LoVo (cell line): ENCODE data around the gene NDUFA13.
A peak's percentile ranks its signal among the peaks of the same experiment; 100 is the strongest.

Experiments
- DNase-seq: peaks from one replicate; pipeline ENCODE4 v3.0.0-alpha.2; 2016; ENCODE audit warnings: low spot score

Gene NDUFA13

DNA sequence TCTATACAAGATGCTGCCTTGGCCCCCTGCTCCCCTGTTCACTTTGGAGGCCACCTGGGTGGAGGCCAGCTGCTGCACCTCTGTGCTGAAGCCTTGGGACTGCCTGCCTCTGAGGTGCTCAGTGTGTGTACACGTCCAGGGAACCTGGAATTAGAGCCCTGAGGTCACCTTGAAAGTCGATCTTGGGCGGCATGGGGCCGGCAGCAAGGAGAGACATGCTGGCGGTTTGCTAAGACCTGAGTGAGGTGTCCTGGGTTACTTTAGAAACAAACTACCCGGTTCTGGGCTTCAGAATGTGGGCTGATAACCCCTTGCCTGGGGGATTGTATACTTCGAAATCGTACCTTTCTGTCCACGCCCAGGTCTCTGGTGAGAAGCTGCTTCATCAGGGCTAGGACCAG, 26.2 kb upstream of the NDUFA13 start:
- no peak for DNase-seq

DNA sequence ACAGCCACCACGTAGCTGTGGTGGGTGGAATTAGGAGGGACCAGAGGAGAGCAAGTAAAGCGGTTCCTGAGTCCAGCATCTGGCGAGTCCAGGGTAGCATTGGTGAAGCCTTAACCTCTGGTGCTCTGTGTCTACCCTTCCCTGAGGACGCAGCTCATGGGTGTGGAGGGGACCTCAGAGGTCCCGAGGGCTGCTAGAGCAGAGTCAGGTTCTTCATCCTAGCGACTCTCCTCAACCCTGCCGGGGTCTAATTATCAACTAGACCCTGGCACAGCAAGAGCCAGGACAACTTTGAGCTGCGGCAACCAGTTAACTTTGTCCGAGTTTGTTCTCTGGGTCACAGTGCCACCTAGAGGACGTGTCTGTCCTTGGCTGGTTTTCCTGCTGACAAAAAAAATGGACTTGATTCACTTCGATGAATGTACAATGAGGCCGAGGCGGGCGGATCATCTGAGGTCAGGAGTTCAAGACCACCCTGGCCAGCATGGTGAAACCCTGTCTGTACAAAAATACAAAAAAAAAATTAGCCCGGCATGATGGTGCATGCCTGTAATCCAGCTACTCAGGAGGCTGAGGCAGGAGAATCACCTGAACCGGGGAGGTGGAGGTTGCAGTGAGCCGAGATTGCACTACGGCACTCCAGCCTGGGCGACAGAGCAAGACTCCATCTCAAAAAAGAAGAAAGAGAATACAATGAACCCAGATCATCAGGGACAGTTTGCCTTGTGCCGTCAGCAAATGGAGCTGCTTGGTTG, 25.6 kb upstream of the NDUFA13 start:
- DNase-seq = peak; percentile 61

DNA sequence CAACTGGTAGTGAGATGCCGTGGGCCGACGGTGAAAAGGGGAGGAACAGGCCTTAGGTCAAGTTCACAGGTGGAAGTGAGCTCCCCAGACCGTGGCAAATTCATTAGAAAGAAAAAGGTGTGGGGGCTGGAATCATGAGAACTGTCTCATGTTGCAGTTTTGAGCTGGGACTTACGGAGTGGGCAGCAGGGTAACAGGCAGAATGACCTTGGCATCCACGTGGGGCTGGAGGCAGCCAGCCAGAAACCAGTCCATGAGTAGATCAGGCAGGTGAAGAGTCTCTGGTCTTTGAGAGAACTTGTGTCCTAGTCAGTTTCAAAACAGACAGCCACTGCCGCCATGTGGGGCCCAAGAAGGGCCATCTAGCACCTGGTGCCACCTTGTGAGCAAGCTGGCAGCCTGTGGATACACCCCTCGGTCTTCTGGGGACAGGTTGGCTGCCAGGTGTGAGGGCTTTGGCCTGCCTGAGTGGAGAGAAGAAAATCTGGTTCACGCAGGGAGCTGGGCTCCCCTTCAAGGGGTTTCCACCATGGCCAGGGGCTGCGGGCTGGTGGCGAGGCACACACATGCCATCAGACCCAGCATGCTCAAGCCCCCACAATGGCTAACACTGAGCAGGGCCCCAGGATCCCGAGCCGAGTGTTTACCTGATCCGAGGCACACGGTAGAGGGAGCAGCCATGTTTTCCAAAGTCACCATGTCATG, 24.6 kb upstream of the NDUFA13 start:
- DNase-seq = no peak

DNA sequence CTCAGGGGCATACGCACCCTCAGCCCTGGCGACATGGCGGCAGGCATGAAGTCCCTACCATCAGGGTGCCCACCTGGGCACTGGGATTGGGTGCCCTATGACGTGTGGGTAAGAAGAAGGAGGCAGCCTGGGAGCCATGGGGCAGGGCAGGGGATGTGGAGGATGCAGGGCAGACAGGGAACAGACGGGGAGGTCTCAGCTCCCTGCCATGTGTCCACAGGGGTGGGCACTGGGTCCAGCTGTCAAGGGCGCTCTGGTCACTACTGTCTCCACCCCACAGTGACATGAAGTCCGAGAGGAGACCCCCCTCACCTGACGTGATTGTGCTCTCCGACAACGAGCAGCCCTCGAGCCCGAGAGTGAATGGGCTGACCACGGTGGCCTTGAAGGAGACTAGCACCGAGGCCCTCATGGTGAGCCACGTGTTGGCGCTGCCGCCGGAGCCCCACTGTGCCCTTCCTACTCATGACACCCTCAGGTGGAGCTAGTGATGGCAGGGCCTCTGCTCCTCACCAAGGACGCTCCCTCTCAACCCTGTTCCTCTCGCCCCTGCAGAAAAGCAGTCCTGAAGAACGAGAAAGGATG, 23.9 kb upstream of the NDUFA13 start:
- no peak for DNase-seq

DNA sequence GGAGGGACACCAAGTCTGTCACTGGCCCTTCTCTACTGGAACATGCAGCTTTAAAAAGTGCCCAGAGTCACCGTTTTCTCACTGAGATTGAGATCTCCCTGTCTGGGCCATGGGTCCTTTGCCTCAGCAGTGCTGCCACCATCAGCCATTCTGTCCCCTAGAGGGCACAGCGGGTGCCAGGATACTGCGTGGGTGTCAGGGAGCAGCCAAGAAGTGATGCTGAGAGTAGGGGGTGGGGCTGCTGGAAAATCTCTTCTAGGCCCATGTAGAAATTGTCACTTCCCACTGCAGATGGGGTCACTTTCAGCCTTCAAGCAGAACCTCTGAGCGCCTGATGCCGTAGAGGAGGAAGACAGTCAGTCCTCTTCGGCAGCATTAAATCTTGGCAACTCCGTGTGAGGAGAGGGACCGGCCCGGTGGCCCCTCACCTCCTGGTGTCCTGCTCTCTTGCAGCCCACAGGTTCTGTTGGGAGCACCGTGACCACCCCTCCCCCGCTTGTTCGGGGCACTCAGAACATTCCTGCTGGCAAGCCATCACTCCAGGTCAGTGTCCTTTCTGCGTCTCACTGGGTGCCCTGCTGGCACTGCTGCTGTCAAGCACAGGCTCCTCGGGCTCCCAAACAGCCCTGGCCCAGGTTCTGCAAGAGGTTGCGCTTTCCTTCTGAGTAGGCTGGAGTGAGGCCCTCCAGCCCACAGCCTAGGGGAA, 22.0 kb upstream of the NDUFA13 start:
- DNase-seq = no peak

DNA sequence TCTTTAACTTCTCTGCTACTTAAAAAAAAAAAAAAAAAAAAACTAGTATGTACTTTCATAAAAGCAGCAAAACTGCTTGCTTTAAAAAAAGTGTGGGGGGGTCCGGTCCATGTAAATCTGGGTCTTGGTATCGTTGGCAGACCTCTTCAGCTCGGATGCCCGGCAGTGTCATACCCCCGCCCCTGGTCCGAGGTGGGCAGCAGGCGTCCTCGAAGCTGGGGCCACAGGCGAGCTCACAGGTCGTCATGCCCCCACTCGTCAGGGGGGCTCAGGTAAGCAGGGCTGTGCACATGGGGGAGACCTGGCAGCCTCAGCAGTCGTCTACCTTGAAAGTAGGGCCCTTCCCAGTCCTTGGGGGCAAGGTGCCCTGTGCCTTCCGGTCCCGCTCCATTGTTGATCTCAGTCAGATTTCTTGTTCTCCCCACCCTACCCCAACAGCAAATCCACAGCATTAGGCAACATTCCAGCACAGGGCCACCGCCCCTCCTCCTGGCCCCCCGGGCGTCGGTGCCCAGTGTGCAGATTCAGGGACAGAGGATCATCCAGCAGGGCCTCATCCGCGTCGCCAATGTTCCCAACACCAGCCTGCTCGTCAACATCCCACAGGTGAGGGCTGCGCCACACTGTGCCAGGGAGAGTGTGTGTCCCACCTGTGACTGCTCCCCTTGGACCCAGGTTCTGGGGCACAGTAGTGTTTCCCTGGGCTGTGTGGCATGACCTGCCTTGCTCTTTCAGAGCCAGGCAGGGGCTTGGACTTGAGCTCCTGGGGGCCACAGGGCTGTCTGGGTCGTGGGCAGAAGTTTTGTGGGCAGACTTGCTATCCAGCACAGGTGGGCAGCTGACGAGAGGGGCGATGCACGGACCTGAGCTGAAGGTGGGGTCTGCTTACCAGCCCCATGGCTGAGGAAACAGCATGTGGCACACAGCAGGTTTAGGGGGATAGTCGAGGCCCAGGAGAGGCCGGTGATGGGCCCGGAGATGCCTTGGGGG, 20.1 kb upstream of the NDUFA13 start:
- no peak for DNase-seq

DNA sequence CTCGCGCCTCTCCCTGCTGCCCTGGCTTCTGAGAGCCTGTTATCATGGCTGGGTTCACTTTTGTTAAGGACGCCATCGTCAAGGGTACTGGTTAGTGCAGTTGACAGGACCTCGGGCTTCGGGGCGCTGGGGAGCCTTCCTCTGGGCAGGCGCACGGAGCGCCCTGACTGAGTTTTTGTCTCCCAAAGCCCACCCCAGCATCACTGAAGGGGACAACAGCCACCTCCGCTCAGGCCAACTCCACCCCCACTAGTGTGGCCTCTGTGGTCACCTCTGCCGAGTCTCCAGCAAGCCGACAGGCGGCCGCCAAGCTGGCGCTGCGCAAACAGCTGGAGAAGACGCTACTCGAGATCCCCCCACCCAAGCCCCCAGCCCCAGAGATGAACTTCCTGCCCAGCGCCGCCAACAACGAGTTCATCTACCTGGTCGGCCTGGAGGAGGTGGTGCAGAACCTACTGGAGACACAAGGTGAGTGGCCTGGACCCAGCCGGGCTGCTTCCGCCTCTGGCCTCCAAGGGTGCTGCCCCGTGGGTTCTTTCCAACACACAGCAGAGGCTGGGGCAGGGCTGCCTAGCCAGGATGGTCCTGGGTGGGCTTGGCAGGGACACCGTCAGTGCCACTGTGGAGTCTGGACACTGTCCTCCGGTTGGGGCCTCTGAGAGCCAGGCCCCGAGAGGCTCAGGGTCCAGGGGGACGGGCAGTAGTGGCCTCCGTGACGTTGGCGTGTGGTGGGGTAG, 17.6 kb upstream of the NDUFA13 start:
- no peak for DNase-seq

DNA sequence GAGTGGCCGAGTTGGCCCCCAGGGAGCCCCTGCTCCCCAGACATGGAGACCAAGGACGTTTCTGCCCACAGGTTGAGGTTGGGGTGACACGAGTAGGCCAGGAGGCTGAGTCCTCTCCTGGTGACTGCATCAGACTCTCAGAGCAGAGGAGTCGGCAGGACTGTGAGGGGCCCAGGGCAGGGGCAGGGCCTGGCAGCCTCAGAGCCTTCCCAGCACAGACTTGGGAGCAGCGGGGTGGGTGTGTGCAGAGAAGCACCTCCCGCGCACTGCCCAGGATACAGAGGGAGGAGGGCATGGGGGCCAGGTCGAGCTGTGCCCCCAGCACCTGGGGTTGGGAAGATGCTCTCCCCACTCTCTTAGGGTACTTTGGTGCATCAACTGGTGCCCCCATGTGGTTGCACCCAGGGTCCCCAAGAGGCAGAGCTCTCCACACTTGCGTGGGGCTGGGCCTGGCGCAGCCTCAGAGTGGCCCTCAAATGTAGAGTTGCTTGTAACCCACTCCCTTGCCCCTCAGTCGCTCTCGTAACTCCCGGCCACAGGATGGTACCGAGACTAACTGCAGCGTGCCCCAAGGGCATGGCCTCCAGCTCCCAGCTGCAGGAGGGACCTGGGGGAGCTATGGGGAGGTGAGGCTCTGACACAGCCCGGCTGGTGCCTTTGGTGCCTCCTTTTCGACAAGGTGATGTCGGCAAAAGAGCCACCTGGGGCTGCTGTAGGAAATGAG, 16.6 kb upstream of the NDUFA13 start:
- no peak for DNase-seq

DNA sequence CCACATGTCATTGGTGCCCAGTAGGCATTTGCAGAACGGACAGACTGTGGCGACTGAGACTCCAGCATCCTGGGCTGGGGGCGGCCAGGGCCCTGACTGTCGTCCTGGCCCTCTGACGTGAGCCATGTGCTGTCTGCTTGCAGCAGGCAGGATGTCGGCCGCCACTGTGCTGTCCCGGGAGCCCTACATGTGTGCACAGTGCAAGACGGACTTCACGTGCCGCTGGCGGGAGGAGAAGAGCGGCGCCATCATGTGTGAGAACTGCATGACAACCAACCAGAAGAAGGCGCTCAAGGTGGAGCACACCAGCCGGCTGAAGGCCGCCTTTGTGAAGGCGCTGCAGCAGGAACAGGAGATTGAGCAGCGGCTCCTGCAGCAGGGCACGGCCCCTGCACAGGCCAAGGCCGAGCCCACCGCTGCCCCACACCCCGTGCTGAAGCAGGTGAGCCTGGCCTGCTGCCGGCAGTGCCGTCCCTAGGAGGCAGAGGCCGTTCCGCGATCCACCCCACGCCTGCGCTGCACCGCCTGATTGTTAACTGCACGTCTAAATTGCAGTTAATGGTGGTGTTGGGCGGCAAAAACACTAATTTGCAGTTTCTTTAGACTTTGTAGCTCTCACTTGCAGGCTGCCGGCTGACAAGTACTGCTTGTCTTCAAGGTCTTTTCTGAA, 14.9 kb upstream of the NDUFA13 start:
- no peak for DNase-seq

DNA sequence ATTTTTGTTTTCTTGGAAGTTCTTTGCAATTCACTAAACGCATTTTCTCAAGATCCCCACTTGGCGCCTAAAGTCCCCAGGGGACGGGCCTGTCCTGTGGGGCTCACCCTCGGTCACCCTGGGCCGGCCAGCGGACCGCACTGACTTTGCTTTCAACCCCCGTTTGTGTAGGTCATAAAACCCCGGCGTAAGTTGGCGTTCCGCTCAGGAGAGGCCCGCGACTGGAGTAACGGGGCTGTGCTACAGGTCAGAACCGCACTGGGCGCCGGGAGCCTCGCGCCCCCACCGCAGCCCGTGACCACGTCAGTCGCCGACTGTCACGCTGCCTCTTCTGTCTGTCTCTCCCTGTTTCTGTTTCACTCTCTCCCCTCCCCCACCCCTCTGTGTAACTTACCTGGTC, 14.2 kb upstream of the NDUFA13 start:
- no peak for DNase-seq

DNA sequence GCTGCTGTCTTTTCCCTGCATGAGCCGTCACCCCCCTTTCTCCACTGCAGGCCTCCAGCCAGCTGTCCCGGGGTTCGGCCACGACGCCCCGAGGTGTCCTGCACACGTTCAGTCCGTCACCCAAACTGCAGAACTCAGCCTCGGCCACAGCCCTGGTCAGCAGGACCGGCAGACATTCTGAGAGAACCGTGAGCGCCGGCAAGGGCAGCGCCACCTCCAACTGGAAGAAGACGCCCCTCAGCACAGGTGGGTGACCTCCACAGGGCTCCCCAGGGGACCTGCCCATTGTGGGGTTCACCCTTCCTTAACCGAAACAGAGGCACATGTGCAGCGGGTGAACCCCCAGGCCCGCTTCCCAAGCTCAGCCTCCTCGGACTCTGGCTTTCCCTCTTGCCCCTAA, 13.7 kb upstream of the NDUFA13 start:
- DNase-seq = no peak

DNA sequence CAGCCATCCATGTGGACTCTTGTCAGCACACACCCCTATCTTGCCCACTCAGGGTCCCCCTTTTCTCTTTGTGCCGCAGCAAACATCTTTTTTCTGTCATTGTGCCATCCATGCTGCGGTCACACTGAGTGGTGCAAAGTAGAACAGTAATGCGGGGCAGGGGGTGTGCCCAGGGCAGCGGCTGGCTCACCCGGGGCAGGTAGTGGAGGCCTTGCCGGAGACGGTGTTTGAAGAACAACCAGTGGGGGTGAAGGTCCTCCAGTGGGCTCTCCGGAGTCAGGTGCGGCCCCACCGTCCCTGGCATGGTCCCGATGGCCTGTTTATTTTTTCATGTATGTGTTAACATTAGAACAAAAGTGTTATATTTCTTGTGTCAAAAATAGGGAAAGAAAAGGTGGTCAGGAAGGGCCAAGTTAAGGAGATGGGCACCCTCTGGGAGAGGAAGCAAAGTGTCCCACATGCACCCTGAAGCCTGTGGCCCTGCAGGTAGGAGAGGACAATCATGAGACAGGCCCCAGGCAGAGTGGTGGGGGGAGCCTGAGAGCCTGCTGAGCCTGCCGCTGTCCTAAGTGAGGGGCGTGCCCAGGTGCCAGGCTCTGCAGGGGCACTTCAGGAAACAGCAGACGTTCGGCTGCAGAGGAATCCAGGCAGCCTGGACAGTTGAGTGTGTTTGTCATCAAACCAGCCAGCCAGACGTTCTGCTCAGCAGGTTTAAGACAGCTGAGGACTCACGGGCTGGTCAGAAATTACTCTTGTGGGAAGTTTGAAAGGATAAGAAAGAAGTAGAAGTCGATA, 13.0 kb upstream of the NDUFA13 start:
- no peak for DNase-seq

DNA sequence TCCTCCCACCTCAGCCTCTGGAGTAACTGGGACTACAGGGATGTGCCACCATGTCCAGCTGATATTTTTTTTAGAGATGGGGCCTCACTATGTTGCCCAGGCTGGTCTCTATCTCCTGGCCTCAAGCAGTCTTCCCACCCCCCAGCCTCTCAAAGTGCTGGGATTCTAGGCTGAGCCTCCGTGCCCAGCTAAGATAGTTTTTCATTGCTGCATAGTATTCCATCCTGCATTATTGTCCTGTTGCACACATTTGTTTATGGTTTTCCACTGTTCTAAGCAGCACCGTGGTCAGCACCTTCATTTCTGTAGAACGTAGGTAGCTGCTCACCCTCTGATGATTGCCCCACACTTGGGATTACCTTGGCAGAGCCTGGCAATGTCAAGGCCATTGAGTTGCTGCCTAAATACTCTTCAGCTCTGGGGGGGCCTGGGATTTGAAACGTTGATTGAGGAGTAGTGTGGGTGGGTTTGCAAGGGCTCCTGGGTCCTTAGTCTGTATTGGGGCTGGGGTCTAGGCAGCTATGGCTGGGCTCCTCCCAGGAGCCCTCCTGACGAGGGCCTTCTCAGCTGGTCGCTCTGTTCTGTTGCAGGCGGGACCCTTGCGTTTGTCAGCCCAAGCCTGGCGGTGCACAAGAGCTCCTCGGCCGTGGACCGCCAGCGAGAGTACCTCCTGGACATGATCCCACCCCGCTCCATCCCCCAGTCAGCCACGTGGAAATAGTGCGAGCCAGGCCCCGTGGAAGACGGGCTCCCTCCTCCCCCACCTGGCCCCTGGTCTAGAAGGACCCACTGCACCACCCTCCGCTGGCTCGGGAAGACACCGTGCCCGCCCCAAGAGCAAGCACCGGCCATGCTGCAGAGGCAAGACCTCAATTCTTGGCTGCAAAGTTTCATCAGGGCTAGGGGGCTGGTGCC, 11.0 kb upstream of the NDUFA13 start:
- DNase-seq = no peak

DNA sequence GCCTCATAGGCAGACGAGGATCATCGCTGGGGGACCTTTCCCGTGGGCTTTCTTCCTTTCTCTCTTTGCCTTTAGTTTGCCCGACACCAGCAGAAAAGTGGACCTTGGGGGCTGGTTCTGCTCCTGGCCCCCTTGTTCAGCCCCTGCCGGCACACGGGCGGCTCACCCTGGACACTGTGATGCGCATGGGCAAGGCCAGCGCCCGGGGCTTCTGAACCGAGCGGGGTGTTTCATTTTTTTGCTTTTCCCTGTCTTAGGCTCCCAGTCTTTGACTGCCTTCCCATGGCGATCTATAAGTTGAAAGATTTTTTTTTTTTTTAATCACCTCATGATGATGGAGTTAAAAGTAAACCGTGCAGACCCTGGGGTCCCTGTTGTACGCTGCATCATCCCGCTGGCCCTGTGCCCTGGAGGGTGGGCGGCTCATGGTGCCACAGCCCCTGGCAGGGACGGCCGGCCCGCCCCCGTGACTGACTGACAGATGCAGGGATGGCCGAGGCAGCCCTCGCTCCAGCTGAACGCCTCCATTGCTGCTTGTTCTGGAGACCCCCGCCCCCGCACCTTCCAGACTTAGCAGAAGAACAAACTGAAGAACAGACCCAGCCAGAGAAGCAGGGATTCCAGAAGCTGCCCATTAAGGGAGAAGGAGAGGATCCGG, 10.2 kb upstream of the NDUFA13 start:
- DNase-seq = no peak

DNA sequence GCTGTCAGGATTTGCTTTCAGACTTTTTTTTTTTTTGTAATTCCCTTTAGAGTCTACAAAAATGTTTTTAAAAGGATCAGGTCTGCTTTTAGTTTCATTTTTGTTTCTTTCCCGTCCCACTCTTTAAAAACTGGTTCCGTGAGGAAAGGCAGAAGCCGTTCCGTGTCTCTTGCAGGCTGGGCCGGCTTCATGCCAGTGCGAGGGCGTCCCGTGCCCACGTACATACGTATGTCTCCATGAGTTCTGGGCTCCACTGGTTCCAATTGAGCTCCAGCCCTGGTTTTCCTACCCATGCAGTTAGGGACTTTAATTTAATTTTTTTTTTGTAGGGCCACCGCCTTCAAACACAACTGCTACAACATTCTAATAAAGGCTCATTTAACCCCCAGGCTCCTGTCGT, 9.4 kb upstream of the NDUFA13 start:
- DNase-seq = no peak

DNA sequence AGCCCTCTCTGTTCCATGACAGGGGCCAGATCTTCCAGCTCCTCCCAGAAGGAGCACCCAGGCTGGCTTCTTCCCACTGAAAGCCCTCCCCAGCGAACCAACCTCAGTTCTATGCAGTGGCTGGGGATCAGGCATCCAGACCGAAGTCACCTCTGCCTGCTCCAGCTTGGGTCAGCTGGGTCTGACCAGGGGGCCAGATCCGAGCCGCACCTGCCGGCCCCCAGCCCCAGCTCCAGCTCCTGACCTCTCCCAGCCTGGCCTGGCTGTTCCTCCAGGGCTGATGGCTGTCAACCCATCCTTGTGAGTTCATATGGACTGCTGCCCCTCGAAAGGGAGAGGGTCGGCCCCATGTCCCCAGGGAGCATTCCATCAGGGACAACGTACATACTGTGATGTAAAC, 8.7 kb upstream of the NDUFA13 start:
- no peak for DNase-seq

DNA sequence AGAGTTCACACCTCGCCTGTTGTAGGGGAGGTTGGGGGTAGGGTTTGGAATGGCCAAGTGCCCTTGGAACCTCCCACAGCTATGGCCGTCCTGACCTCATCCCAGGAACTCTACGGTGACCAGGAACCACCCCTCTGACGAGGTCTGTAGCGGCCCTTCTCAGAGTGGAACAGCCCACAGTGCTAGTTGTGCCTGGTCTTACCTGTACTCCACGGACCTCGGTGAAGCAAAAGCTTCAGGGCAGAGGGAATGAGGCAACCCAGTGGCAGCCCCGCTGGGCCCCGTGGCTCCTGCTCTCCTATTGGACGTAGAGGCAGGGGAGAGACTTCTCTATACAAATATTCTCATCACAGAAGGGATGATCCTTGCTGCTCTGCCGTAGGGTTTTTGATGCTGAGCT, 7.8 kb upstream of the NDUFA13 start:
- DNase-seq = no peak
